HepG2 (cell line): Measurements from ENCODE around the gene CBX2. TPM values are rescaled to one million over a fixed set of nuclear protein-coding genes. Genes with fewer than 3 reads are reported as not detected.

ENCODE experiments used
- ELF4 ChIP-seq: sonication (generic); formaldehyde crosslinking; IDR thresholded peaks from 2 replicates; pipeline ENCODE4 v1.5.0; 2020; ENCODE audit warnings: missing genetic modification reagents, mild to moderate bottlenecking, moderate library complexity, borderline replicate concordance
- FOXA3 ChIP-seq: IDR thresholded peaks from 2 replicates; pipeline ENCODE4 v1.6.1; 2016; ENCODE audit warnings: missing genetic modification reagents, missing compliant biosample characterization
- GABPA ChIP-seq, 2 experiments: IDR thresholded peaks; 2 replicates each; pipeline ENCODE4 v1.6.1; 2011 to 2016; ENCODE audit warnings: low read depth in 2 of 2, low read length in 1 of 2, missing biosample characterization in 1 of 2, missing genetic modification characterization in 1 of 2
- GATAD2A ChIP-seq: IDR thresholded peaks from 2 replicates; pipeline ENCODE4 v1.6.1; 2016
- GMEB2 ChIP-seq: IDR thresholded peaks from 2 replicates; pipeline ENCODE4 v1.6.1; 2016; ENCODE audit warnings: missing biosample characterization, missing genetic modification reagents, low read depth
- HOXA9 ChIP-seq: sonication (generic); formaldehyde crosslinking; IDR thresholded peaks from 2 replicates; pipeline ENCODE4 v1.8.1; 2022; ENCODE audit warnings: missing genetic modification reagents, mild to moderate bottlenecking, moderate library complexity, borderline replicate concordance
- KDM3A ChIP-seq: IDR thresholded peaks from 2 replicates; pipeline ENCODE4 v1.6.1; 2018; ENCODE audit warnings: low read depth, missing compliant biosample characterization
- KDM5B ChIP-seq: sonication (generic); formaldehyde crosslinking; IDR thresholded peaks from 2 replicates; pipeline ENCODE4 v1.4.0; 2020; ENCODE audit warnings: missing genetic modification reagents, mild to moderate bottlenecking, borderline replicate concordance
- PHF5A ChIP-seq: IDR thresholded peaks from one replicate; pipeline ENCODE4 v1.6.1; 2018; ENCODE audit warnings: low read depth, missing genetic modification reagents; ENCODE audit not compliant: unreplicated experiment
- RBFOX2 ChIP-seq: fragments of 200-400 bp; formaldehyde crosslinking; IDR thresholded peaks from 2 replicates; pipeline ENCODE4 v1.6.1; 2017; ENCODE audit warnings: low read depth, mild to moderate bottlenecking, low read length
- SETDB1 ChIP-seq: sonication (generic); formaldehyde crosslinking; IDR thresholded peaks from 2 replicates; pipeline ENCODE4 v1.5.1; 2020; ENCODE audit warnings: missing genetic modification reagents, mild to moderate bottlenecking, borderline replicate concordance
- SMAD1 ChIP-seq: sonication (generic); formaldehyde crosslinking; IDR thresholded peaks from 2 replicates; pipeline ENCODE4 v1.4.0; 2020; ENCODE audit warnings: missing genetic modification reagents, low read depth, mild to moderate bottlenecking, borderline replicate concordance
- SP2 ChIP-seq: sonication (generic); formaldehyde crosslinking; IDR thresholded peaks from 2 replicates; pipeline ENCODE4 v1.5.1; 2020; ENCODE audit warnings: mild to moderate bottlenecking, missing genetic modification reagents
- SRSF9 ChIP-seq: fragments of 200-400 bp; formaldehyde crosslinking; IDR thresholded peaks from 2 replicates; pipeline ENCODE4 v1.6.1; 2018; ENCODE audit warnings: borderline replicate concordance, mild to moderate bottlenecking, low read depth, low read length; ENCODE audit not compliant: insufficient read depth, poor library complexity, severe bottlenecking
- TBP ChIP-seq: sonication (generic); formaldehyde crosslinking; IDR thresholded peaks from 2 replicates; pipeline ENCODE4 v1.5.0; 2020; ENCODE audit warnings: missing genetic modification reagents
- TBX2 ChIP-seq: sonication (generic); formaldehyde crosslinking; IDR thresholded peaks from 2 replicates; pipeline ENCODE4 v1.5.0; 2020; ENCODE audit warnings: missing genetic modification reagents, mild to moderate bottlenecking, borderline replicate concordance
- ZBTB34 ChIP-seq: sonication (generic); formaldehyde crosslinking; IDR thresholded peaks from 2 replicates; pipeline ENCODE4 v1.8.0; 2022; ENCODE audit warnings: mild to moderate bottlenecking, missing genetic modification reagents
- ZHX1 ChIP-seq: sonication (generic); formaldehyde crosslinking; IDR thresholded peaks from 2 replicates; pipeline ENCODE4 v1.8.1; 2022; ENCODE audit warnings: low read depth, mild to moderate bottlenecking, missing genetic modification reagents
- ZNF317 ChIP-seq: sonication (generic); formaldehyde crosslinking; IDR thresholded peaks from 2 replicates; pipeline ENCODE4 v1.5.0; 2020; ENCODE audit warnings: mild to moderate bottlenecking, missing genetic modification reagents
- ZNF383 ChIP-seq: sonication (generic); formaldehyde crosslinking; IDR thresholded peaks from 2 replicates; pipeline ENCODE4 v1.4.0; 2020; ENCODE audit warnings: missing genetic modification reagents, mild to moderate bottlenecking, borderline replicate concordance
- polyA plus RNA-seq, 8 experiments: library from polyadenylated mRNA; depleted of rRNA in 3 of 8; stranded (reverse) in 7 of 8; unstranded in 1 of 8; fragments of >200 nt; fragmentation: Illumina TruSeq in 4 of 8; extraction: Trizol in 4 of 8; gene quantifications; 2 replicates each; pipeline versions ENCODE4 v1.2.1 to v1.2.3, GENCODE V29; 2011 to 2016; ENCODE audit warnings: low read depth in 4 of 8, missing spikeins in 1 of 8, mixed read lengths in 1 of 8; ENCODE audit not compliant: insufficient read depth in 1 of 8
- total RNA-seq, 5 experiments: library from RNA; depleted of rRNA; stranded (reverse); fragments of >200 nt; fragmentation: Illumina TruSeq; extraction: Trizol; gene quantifications; 2 replicates each; pipeline ENCODE4 v1.2.3, GENCODE V29; 2016; ENCODE audit warnings: low read depth in 1 of 5
- TF ChIP-seq, protein P1 (sequence below): sonication (generic); formaldehyde crosslinking; IDR thresholded peaks from 2 replicates; pipeline ENCODE4 v1.4.0; 2020; ENCODE audit warnings: missing genetic modification reagents

Gene CBX2
- total and polyA plus RNA-seq, 2 of the 13 experiments (the other 11 are each of a cell fraction or from before 2014, with no cell fraction given), result 14.5 to 31.1 TPM

DNA sequence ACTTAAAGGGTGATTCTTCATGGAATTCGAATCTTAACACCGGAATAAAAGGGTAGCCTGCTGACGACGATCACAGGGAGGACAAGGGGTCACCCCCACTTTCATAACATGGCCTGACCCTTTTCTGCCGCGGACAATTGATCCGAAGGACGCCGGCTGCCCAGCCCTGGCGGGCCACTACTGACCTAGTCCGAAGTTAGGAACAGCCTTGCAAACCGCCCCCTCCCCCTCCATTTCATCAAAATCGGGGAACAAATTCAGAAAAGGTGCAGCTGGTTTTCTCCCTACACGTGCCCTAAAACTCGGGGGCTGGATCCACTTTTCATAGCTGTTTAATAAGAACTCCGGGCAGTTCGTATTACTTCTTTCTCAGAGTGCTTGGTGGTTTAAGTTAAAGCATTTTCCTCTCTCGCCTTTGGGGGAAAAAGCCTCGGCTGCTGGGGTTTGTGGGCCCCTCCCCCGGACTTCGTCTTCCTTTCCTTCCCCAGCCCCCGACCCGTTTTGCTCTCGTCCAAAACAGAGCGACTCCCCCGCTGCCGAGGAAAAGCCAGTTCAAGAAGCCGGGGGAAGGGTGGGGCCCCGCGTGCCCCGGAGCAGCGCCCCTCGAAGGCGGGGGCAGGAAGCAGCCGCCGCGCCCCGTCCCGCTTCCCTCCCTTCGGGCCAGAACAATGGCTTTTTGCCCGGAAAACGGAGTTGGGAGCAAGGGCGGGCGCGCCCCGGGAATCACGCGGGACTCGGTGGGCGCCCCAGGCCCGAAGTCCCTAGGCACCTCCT is 641 bp upstream of the CBX2 start (continued):
- TF ChIP-seq ZHX1 (CRISPR knock-in tag) (no peak), SMAD1 (CRISPR knock-in tag) (no peak), SRSF9 (no peak), KDM5B (CRISPR knock-in tag) (no peak; the same call in none of the 2 replicates), SP2 (CRISPR knock-in tag) (no peak), TBX2 (CRISPR knock-in tag) (peak; percentile 32; the same call in 1 of the 2 replicates), ELF4 (CRISPR knock-in tag) (0 out of 2 replicates have a peak, but pooled peaks have one; percentile 49), GMEB2 (no peak), FOXA3 (no peak), SETDB1 (CRISPR knock-in tag) (no peak; the same call in 1 of the 2 replicates), TBP (CRISPR knock-in tag) (no peak), HOXA9 (CRISPR knock-in tag) (no peak), PHF5A (CRISPR knock-in tag) (no peak), RBFOX2 (peak; percentile 63), ZNF317 (peak; percentile 30; the same call in 1 of the 2 replicates), ZBTB34 (CRISPR knock-in tag) (no peak), ZNF383 (CRISPR knock-in tag) (no peak), GABPA (IDR thresholded peaks at IDR 0.05; ENCODE audit: low read depth, low read length) (peak; percentile 23; the same call in 1 of the 2 replicates), GABPA (CRISPR knock-in tag; IDR thresholded peaks at IDR 0.05; ENCODE audit: low read depth) (0 out of 2 replicates have a peak, but pooled peaks have one; percentile 16), GATAD2A (CRISPR knock-in tag) (0 out of 2 replicates have a peak, but pooled peaks have one; percentile 26), KDM3A (CRISPR knock-in tag) (no peak)
- TF ChIP-seq, protein P1, sequence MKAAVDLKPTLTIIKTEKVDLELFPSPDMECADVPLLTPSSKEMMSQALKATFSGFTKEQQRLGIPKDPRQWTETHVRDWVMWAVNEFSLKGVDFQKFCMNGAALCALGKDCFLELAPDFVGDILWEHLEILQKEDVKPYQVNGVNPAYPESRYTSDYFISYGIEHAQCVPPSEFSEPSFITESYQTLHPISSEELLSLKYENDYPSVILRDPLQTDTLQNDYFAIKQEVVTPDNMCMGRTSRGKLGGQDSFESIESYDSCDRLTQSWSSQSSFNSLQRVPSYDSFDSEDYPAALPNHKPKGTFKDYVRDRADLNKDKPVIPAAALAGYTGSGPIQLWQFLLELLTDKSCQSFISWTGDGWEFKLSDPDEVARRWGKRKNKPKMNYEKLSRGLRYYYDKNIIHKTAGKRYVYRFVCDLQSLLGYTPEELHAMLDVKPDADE, result no peak
